ENCODE results near the gene BBS9. TPM values are rescaled to one million over a fixed set of nuclear protein-coding genes. Genes with fewer than 3 reads are reported as not detected.

The BBS9 gene
- total RNA-seq, 2 experiments from 2014 or later, result 7.0 to 7.4 TPM

GRCh38 chr7:33432821-33433220 lies 303.5 kb downstream of the BBS9 start:
- Mint-ChIP-seq H3K4me1 (ENCODE audit: low read depth) (no peaks in the 10 kb centered on the region), H3K36me3 (ENCODE audit: low read depth) (peaks cover 2% of the 10 kb centered on the region), H3K27me3 (ENCODE audit: low read depth) (no peaks in the 10 kb centered on the region), H3K9me3 (no peaks in the 10 kb centered on the region), H3K27ac (no peak overlapping the region), H3K4me3 (no peak overlapping the region)
- no peak for DNase-seq
- CTCF ChIA-PET, result no interaction called here
- intact Hi-C loops (cut with micrococcal nuclease), result no loop called here

GRCh38 chr7:33433357-33433756 lies 304.0 kb downstream of the BBS9 start:
- no peak for DNase-seq
- no peak overlapping the region for H3K27ac Mint-ChIP-seq
- H3K4me1 Mint-ChIP-seq (ENCODE audit: low read depth), result no peaks in the 10 kb centered on the region
- H3K36me3 Mint-ChIP-seq (ENCODE audit: low read depth), result peaks cover 2% of the 10 kb centered on the region
- no peaks in the 10 kb centered on the region for H3K27me3 Mint-ChIP-seq (ENCODE audit: low read depth)
- intact Hi-C loops (cut with micrococcal nuclease), result no loop called here
- no peak overlapping the region for H3K4me3 Mint-ChIP-seq
- CTCF ChIA-PET, result no interaction called here
- no peaks in the 10 kb centered on the region for H3K9me3 Mint-ChIP-seq

- no peaks in the 10 kb centered on the region for H3K27me3 Mint-ChIP-seq (ENCODE audit: low read depth)
- CTCF ChIA-PET, result interaction anchor here (1.0 kb wide), 1 partner anchor 26 kb away, joined by 3 read pairs; no protein-coding TSS in a partner anchor
- intact Hi-C loops (cut with micrococcal nuclease), result no loop called here
- no peak for DNase-seq
- H3K36me3 Mint-ChIP-seq (ENCODE audit: low read depth), result no peaks in the 10 kb centered on the region
- H3K9me3 Mint-ChIP-seq, result no peaks in the 10 kb centered on the region
- no peak overlapping the region for H3K27ac Mint-ChIP-seq
- H3K4me3 Mint-ChIP-seq, result no peak overlapping the region
- peaks cover 6% of the 10 kb centered on the region for H3K4me1 Mint-ChIP-seq (ENCODE audit: low read depth)
Measured at GRCh38 chr7:33444511-33444910, 315.1 kb downstream of the BBS9 start.

GRCh38 chr7:33446551-33446950 lies 317.2 kb downstream of the BBS9 start:
- H3K27me3 Mint-ChIP-seq (ENCODE audit: low read depth), result no peaks in the 10 kb centered on the region
- H3K27ac Mint-ChIP-seq, result no peak overlapping the region
- no peaks in the 10 kb centered on the region for H3K36me3 Mint-ChIP-seq (ENCODE audit: low read depth)
- CTCF ChIA-PET, result no interaction called here
- H3K4me3 Mint-ChIP-seq, result no peak overlapping the region
- DNase-seq, result no peak
- H3K4me1 Mint-ChIP-seq (ENCODE audit: low read depth), result peaks cover 6% of the 10 kb centered on the region
- no peaks in the 10 kb centered on the region for H3K9me3 Mint-ChIP-seq
- intact Hi-C loops (cut with micrococcal nuclease), result no loop called here

GRCh38 chr7:33448035-33448434 lies 318.7 kb downstream of the BBS9 start:
- no peak overlapping the region for H3K27ac Mint-ChIP-seq
- no peaks in the 10 kb centered on the region for H3K27me3 Mint-ChIP-seq (ENCODE audit: low read depth)
- intact Hi-C loops (cut with micrococcal nuclease), result no loop called here
- no peak overlapping the region for H3K4me3 Mint-ChIP-seq
- CTCF ChIA-PET, result interaction anchor here (0.6 kb wide), 1 partner anchor 535 kb away, joined by 3 read pairs; no protein-coding TSS in a partner anchor
- no peak for DNase-seq
- peaks cover 6% of the 10 kb centered on the region for H3K4me1 Mint-ChIP-seq (ENCODE audit: low read depth)
- no peaks in the 10 kb centered on the region for H3K36me3 Mint-ChIP-seq (ENCODE audit: low read depth)
- H3K9me3 Mint-ChIP-seq, result no peaks in the 10 kb centered on the region

- Mint-ChIP-seq H3K27me3 (ENCODE audit: low read depth) (no peaks in the 10 kb centered on the region), H3K4me1 (ENCODE audit: low read depth) (peaks cover 6% of the 10 kb centered on the region), H3K27ac (no peak overlapping the region), H3K4me3 (no peak overlapping the region), H3K36me3 (ENCODE audit: low read depth) (peaks cover 2% of the 10 kb centered on the region), H3K9me3 (no peaks in the 10 kb centered on the region)
- CTCF ChIA-PET, result no interaction called here
- intact Hi-C loops (cut with micrococcal nuclease), result no loop called here
- DNase-seq, result no peak
Measured at GRCh38 chr7:33449847-33450246, 320.5 kb downstream of the BBS9 start.

- Mint-ChIP-seq H3K4me3 (no peak overlapping the region), H3K27ac (no peak overlapping the region), H3K36me3 (ENCODE audit: low read depth) (peaks cover 2% of the 10 kb centered on the region), H3K9me3 (no peaks in the 10 kb centered on the region), H3K4me1 (ENCODE audit: low read depth) (peaks cover 3% of the 10 kb centered on the region), H3K27me3 (ENCODE audit: low read depth) (no peaks in the 10 kb centered on the region)
- DNase-seq, result no peak
- intact Hi-C loops (cut with micrococcal nuclease), result no loop called here
- CTCF ChIA-PET, result interaction anchor here (0.6 to 0.7 kb wide), 2 partner anchors 10 to 133 kb away, joined by 3 to 6 read pairs; no protein-coding TSS in a partner anchor
Measured at GRCh38 chr7:33452805-33453502, 323.6 kb downstream of the BBS9 start.

- no peak for DNase-seq
- intact Hi-C loops (cut with micrococcal nuclease), result no loop called here
Measured at GRCh38 chr7:33457039-33457438, 327.7 kb downstream of the BBS9 start.

GRCh38 chr7:33458581-33458980 lies 329.2 kb downstream of the BBS9 start:
- Mint-ChIP-seq H3K4me3 (no peak overlapping the region), H3K36me3 (ENCODE audit: low read depth) (peaks cover 2% of the 10 kb centered on the region), H3K27ac (no peak overlapping the region), H3K4me1 (ENCODE audit: low read depth) (no peaks in the 10 kb centered on the region), H3K27me3 (ENCODE audit: low read depth) (no peaks in the 10 kb centered on the region), H3K9me3 (no peaks in the 10 kb centered on the region)
- CTCF ChIA-PET, result no interaction called here
- DNase-seq, result no peak
- intact Hi-C loops (cut with micrococcal nuclease), result no loop called here

More at GRCh38 chr7:33457039-33457438, 327.7 kb downstream of the BBS9 start:
- H3K27ac Mint-ChIP-seq, result no peak overlapping the region
- H3K9me3 Mint-ChIP-seq, result no peaks in the 10 kb centered on the region
- no peaks in the 10 kb centered on the region for H3K27me3 Mint-ChIP-seq (ENCODE audit: low read depth)
- H3K36me3 Mint-ChIP-seq (ENCODE audit: low read depth), result peaks cover 2% of the 10 kb centered on the region
- no peaks in the 10 kb centered on the region for H3K4me1 Mint-ChIP-seq (ENCODE audit: low read depth)
- H3K4me3 Mint-ChIP-seq, result no peak overlapping the region
- CTCF ChIA-PET, result no interaction called here

- no peaks in the 10 kb centered on the region for H3K4me1 Mint-ChIP-seq (ENCODE audit: low read depth)
- H3K9me3 Mint-ChIP-seq, result no peaks in the 10 kb centered on the region
- H3K36me3 Mint-ChIP-seq (ENCODE audit: low read depth), result peaks cover 2% of the 10 kb centered on the region
- no peak for DNase-seq
- no peak overlapping the region for H3K27ac Mint-ChIP-seq
- no peaks in the 10 kb centered on the region for H3K27me3 Mint-ChIP-seq (ENCODE audit: low read depth)
- intact Hi-C loops (cut with micrococcal nuclease), result no loop called here
- CTCF ChIA-PET, result interaction anchor here (0.6 kb wide), 1 partner anchor 286 kb away, joined by 5 read pairs; no protein-coding TSS in a partner anchor
- H3K4me3 Mint-ChIP-seq, result no peak overlapping the region
Measured at GRCh38 chr7:33459340-33459751, 330.0 kb downstream of the BBS9 start.

GRCh38 chr7:33463131-33463530 lies 333.8 kb downstream of the BBS9 start:
- Mint-ChIP-seq H3K9me3 (no peaks in the 10 kb centered on the region), H3K4me3 (no peak overlapping the region), H3K36me3 (ENCODE audit: low read depth) (peaks cover 4% of the 10 kb centered on the region), H3K27ac (no peak overlapping the region), H3K4me1 (ENCODE audit: low read depth) (no peaks in the 10 kb centered on the region), H3K27me3 (ENCODE audit: low read depth) (no peaks in the 10 kb centered on the region)
- DNase-seq, result no peak
- CTCF ChIA-PET, result interaction anchor here (0.6 kb wide), 1 partner anchor 785 kb away, joined by 3 read pairs; no protein-coding TSS in a partner anchor
- intact Hi-C loops (cut with micrococcal nuclease), result no loop called here

GRCh38 chr7:33466203-33466602 lies 336.8 kb downstream of the BBS9 start:
- Mint-ChIP-seq H3K27ac (no peak overlapping the region), H3K27me3 (ENCODE audit: low read depth) (no peaks in the 10 kb centered on the region), H3K9me3 (no peaks in the 10 kb centered on the region), H3K36me3 (ENCODE audit: low read depth) (peaks cover 6% of the 10 kb centered on the region), H3K4me3 (no peak overlapping the region), H3K4me1 (ENCODE audit: low read depth) (no peaks in the 10 kb centered on the region)
- intact Hi-C loops (cut with micrococcal nuclease), result no loop called here
- DNase-seq, result no peak
- CTCF ChIA-PET, result no interaction called here

- Mint-ChIP-seq H3K4me3 (no peak overlapping the region), H3K27me3 (ENCODE audit: low read depth) (no peaks in the 10 kb centered on the region), H3K4me1 (ENCODE audit: low read depth) (no peaks in the 10 kb centered on the region), H3K36me3 (ENCODE audit: low read depth) (peaks cover 8% of the 10 kb centered on the region), H3K27ac (no peak overlapping the region), H3K9me3 (no peaks in the 10 kb centered on the region)
- CTCF ChIA-PET, result interaction anchor here (0.6 kb wide), 1 partner anchor 173 kb away, joined by 3 read pairs; no protein-coding TSS in a partner anchor
- intact Hi-C loops (cut with micrococcal nuclease), result no loop called here
- DNase-seq, result no peak
Measured at GRCh38 chr7:33471636-33472242, 342.4 kb downstream of the BBS9 start.
